Esophagus muscularis mucosa (tissue), 4 donors: ENCODE results near the gene TTC33. TPM values are rescaled to one million over a fixed set of nuclear protein-coding genes. Genes with fewer than 3 reads are reported as not detected.

Experiments
- DNase-seq: peaks from one replicate; pipeline ENCODE4 v3.0.0-alpha.2; 2017; ENCODE audit errors: extremely low spot score
- H3K27ac ChIP-seq, 4 donors: fragments of 200-600 bp; sonication (generic); replicated peaks in 1 of 4; 1 replicate in 3 of 4; 2 replicates in 1 of 4; pipeline ENCODE4 v1.5.1; 2016 to 2019; ENCODE audit warnings: mild to moderate bottlenecking in 1 of 4
- H3K27me3 ChIP-seq, 4 donors: fragments of 200-600 bp; sonication (generic); one replicate each; pipeline versions ENCODE4 v1.5.1 to v1.6.0; 2016 to 2019
- H3K36me3 ChIP-seq, 4 donors: fragments of 200-600 bp; sonication (generic); one replicate each; pipeline ENCODE4 v1.5.1; 2016 to 2019
- H3K4me1 ChIP-seq, 4 donors: fragments of 200-600 bp; sonication (generic); one replicate each; pipeline ENCODE4 v1.5.1; 2016 to 2019
- H3K4me3 ChIP-seq, 4 donors: fragments of 200-600 bp; sonication (generic); 1 replicate in 2 of 4; 2 replicates in 2 of 4; pipeline ENCODE4 v1.5.1; 2016 to 2019; ENCODE audit warnings: mild to moderate bottlenecking in 4 of 4, moderate library complexity in 1 of 4
- H3K9me3 ChIP-seq, 4 donors: fragments of 200-600 bp; sonication (generic); 1 replicate in 3 of 4; 2 replicates in 1 of 4; pipeline ENCODE4 v1.5.1; 2016 to 2019
- EP300 ChIP-seq: sonication (generic); formaldehyde crosslinking; IDR thresholded peaks from one replicate; pipeline ENCODE4 v1.6.1; 2017; ENCODE audit warnings: antibody characterized with exemption
- POLR2A ChIP-seq: fragments of 450-650 bp; IDR thresholded peaks from one replicate; pipeline ENCODE4 v1.6.1; 2017; ENCODE audit warnings: antibody characterized with exemption, moderate library complexity, mild to moderate bottlenecking, low read depth
- POLR2AphosphoS5 ChIP-seq, 2 donors: sonication (generic); formaldehyde crosslinking; IDR thresholded peaks; one replicate each; pipeline ENCODE4 v1.6.1; 2017; ENCODE audit warnings: antibody characterized with exemption in 2 of 2
- WGBS: methylation state at CpG from one replicate; pipeline ENCODE4 v1.1.5; 2018; 5-methylcytosine and 5-hydroxymethylcytosine counted together
- intact Hi-C: fragments of 100-400 bp; cut with DNase I; formaldehyde crosslinking; loops from one replicate; pipeline ENCODE4 v1.15.1; 2023
- total RNA-seq, 4 donors: library from RNA; depleted of rRNA; stranded (reverse); fragments of >200 nt; gene quantifications; one replicate each; pipeline versions ENCODE4 v1.1.0 to v1.2.1, GENCODE V29; 2016
- TF ChIP-seq, protein P1 (sequence below), 3 experiments: fragments of 200-600 bp in 2 of 3; fragments of 450-650 bp in 1 of 3; sonication (generic) in 2 of 3; IDR thresholded peaks; one replicate each; pipeline ENCODE4 v1.5.1; 2017 to 2019; ENCODE audit warnings: antibody characterized with exemption in 3 of 3, mild to moderate bottlenecking in 2 of 3, moderate library complexity in 1 of 3

Gene TTC33, protein sequence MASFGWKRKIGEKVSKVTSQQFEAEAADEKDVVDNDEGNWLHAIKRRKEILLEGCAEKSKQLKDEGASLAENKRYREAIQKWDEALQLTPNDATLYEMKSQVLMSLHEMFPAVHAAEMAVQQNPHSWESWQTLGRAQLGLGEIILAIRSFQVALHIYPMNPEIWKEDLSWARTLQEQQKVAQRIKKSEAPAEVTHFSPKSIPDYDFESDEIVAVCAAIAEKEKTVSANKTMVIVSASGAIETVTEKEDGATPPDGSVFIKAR
- 10 to 100 TPM; 19.1 to 32.7 (median 24.0) TPM for total RNA-seq

DNA sequence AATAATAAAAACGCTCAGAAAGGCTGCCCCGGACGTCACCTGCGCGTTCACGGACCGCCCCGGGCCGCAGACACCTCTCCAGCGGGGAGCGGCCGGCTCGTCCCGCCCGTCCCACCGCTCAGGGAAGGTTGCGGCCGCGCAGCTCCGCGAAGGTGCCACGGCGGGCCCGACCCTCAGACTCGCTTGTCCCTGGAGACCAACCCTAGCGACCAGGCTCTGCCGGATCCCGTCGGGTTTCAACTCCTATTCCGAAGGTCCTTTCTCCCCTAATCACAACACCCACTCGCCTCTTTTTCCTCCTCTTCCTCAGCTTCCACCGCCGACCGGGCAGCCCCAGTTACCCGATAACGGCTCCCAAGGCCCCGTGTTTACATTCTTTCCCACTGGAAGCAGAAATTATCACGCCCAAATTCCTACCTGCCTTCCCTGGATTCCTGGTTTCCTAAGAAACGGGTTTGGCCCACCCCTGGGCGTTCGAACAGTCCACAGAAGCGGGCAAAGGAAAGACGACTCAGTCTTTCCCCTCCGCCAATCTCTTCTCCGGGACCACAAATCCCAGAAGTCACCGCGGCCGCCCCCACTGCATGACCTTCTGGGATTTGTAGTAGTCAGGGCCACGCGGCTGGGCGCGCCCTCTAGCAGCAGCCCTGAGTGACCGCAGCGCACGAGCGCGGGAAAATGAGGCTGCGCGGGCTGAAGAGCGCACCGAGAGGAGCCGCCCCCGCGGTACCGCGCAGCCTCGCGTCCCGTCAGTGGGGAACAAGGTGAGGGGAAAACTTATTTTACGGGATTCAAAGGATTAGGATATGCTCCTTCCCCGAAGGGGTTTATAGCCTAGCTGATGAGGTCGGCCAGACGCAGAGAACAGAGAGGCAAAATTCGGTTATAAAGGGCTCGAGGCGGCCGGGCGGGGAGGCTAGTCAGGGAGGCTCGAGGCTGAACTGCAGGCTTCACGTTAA lies at the start of gene TTC33:
TTC33 (minus strand) TSS at position 555 of the 959 bp plus-strand sequence. CDS start 8,943 bp downstream, outside the sequence.
- Histone ChIP-seq H3K4me3 (peak within 1 kb of the TSS; percentile 74 to 93 (median 82)), H3K4me1 (peaks cover 13 to 25% (median 20%) of the 10 kb centered on the region in 4 donors), H3K9me3 (no peaks in the 10 kb centered on the region), H3K27me3 (no peaks in the 10 kb centered on the region), H3K36me3 (peaks cover 0 to 7% (median 0%) of the 10 kb centered on the region in 4 donors), H3K27ac (peak within 1 kb of the TSS; percentile 87 to 92 (median 90))
- DNase-seq = peak; percentile 98
- whole genome bisulfite sequencing = 7% methylated on average over 70 of the region's 80 CpGs
- TF ChIP-seq POLR2A = peak; percentile 36
- peak; percentile 85 to 96 for TF ChIP-seq POLR2AphosphoS5 (IDR thresholded peaks at IDR 0.05)
- TF ChIP-seq EP300 = no peak
- TF ChIP-seq, protein P1, sequence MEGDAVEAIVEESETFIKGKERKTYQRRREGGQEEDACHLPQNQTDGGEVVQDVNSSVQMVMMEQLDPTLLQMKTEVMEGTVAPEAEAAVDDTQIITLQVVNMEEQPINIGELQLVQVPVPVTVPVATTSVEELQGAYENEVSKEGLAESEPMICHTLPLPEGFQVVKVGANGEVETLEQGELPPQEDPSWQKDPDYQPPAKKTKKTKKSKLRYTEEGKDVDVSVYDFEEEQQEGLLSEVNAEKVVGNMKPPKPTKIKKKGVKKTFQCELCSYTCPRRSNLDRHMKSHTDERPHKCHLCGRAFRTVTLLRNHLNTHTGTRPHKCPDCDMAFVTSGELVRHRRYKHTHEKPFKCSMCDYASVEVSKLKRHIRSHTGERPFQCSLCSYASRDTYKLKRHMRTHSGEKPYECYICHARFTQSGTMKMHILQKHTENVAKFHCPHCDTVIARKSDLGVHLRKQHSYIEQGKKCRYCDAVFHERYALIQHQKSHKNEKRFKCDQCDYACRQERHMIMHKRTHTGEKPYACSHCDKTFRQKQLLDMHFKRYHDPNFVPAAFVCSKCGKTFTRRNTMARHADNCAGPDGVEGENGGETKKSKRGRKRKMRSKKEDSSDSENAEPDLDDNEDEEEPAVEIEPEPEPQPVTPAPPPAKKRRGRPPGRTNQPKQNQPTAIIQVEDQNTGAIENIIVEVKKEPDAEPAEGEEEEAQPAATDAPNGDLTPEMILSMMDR (IDR thresholded peaks at IDR 0.05) = peak; percentile 70 to 82 (median 76)
- intact Hi-C loops = loop anchor here (2.0 to 5.0 kb wide), 2 partner anchors 77 to 123 kb away; no protein-coding TSS in a partner anchor

DNA sequence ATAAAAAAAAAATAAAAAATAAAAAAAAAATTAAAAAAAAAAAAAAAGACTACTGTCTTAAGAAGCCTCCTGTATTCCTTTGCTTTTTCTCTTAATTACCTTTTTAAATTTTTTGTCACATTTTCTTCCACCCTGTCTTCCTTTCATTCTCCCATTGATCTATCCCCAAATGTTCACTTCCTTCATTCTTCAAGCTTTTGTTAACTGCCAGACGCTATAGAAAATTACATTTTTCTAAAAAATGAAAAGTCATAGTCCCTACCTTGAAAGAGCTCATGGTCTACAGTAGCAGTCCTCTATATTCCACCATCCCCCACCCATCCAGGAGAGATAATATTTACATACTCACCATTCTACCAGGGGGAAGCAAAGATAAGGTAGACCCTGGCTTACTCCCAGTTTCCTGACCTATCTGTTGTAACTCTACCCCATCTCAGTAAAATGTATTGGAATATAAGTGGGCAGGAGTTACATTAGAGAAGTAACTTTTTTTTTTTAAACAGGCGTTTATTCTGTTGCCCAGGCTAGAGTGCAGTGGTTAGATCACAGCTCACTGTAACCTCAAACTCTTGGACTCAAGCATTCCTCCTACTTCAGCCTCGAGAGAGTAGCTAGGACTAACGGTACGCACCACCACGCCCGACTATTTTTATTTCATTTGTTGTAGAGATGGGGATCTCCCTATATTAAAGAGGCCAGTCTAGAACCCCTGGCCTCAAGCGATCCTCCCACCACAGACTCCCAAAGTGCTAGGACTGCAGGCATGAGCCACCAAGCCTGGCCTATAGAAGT lies 46.2 kb upstream of the TTC33 start:
- no peak for DNase-seq
- WGBS = 90% methylated on average over 8 of the region's 8 CpGs
- H3K4me3 ChIP-seq = no peak overlapping the region
- TF ChIP-seq, protein P1 (IDR thresholded peaks at IDR 0.05) = no peak
- TF ChIP-seq EP300 = no peak
- no peak overlapping the region for H3K27ac ChIP-seq
- H3K27me3 ChIP-seq = no peaks in the 10 kb centered on the region
- intact Hi-C loops = no loop called here
- H3K4me1 ChIP-seq = peaks cover 0 to 17% (median 14%) of the 10 kb centered on the region in 4 donors
- H3K9me3 ChIP-seq = no peaks in the 10 kb centered on the region
- H3K36me3 ChIP-seq = no peaks in the 10 kb centered on the region

DNA sequence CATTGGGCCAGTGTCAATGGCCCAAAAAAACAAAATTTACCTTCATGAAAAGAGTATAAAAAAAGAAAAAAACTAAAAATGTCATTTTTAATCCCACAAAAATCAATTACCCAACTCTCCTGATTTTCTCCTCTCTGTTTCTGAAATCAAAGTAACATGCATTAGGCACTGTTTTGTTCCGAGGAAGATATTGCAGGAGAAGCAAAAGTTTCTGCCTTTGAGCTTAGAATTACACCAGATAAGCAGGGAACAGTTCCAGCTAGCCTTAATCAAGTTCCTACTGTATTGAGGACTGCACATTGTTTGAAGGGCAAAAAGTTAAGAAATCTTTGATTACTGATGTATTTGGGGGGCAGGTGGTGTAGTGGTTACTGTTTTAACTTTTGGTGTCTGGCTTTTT lies 43.5 kb upstream of the TTC33 start:
- Histone ChIP-seq H3K27ac (peak overlapping the region; percentile 94 to 99 (median 97)), H3K9me3 (no peaks in the 10 kb centered on the region), H3K27me3 (no peaks in the 10 kb centered on the region), H3K36me3 (no peaks in the 10 kb centered on the region), H3K4me1 (peaks cover 6 to 35% (median 33%) of the 10 kb centered on the region in 4 donors), H3K4me3 (peak overlapping the region in 3 of 4 donors; percentile 96 to 99 (median 99))
- no peak for TF ChIP-seq POLR2AphosphoS5 (IDR thresholded peaks at IDR 0.05)
- TF ChIP-seq, protein P1 (IDR thresholded peaks at IDR 0.05) = no peak
- TF ChIP-seq EP300 = no peak
- no peak for TF ChIP-seq POLR2A
- DNase-seq = no peak
- intact Hi-C loops = no loop called here
- 3% methylated on average over 1 of the region's 1 CpG for WGBS

DNA sequence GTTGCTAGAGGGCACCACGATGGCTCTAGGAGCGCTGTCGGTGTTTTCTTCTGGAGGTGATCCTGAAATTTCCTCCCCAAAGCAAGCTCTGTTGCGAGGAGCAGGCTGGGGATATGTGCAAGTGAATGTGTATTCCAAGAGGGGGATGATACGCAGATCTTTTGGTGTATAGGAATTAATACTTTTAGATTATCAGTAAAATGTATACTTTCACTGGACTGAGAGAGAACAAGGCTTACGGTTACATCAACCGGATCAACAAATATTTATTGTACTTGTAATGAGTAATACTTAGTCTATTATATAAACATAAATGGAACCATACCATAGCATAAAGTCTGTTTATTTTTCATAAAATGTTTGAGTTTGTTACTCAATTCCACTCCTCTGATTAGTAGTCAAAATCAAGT lies 43.0 kb upstream of the TTC33 start:
- intact Hi-C loops = no loop called here
- Histone ChIP-seq H3K36me3 (no peaks in the 10 kb centered on the region), H3K4me3 (peak overlapping the region; percentile 96 to 99 (median 98)), H3K4me1 (peaks cover 6 to 40% (median 35%) of the 10 kb centered on the region in 4 donors), H3K27me3 (no peaks in the 10 kb centered on the region), H3K9me3 (no peaks in the 10 kb centered on the region), H3K27ac (peak overlapping the region; percentile 94 to 99 (median 97))
- TF ChIP-seq POLR2AphosphoS5 (IDR thresholded peaks at IDR 0.05) (no peak), EP300 (no peak), POLR2A (no peak)
- TF ChIP-seq, protein P1 (IDR thresholded peaks at IDR 0.05) = no peak
- DNase-seq = no peak
- WGBS = 3% methylated on average over 7 of the region's 7 CpGs
